HG02642 (cell line): ENCODE results near the gene ROBO1.
"Not testable (repeated sequence)": the region's sequence is repeated elsewhere in the genome, so short reads cannot be mapped to it uniquely, and the experiment has no call there.

Experiments
- ATAC-seq: cut with Tn5 transposase; IDR thresholded peaks from one replicate; pipeline ENCODE4 v1.9.1; 2021; ENCODE audit warnings: mild to moderate bottlenecking; ENCODE audit not compliant: unreplicated experiment, poor library complexity

ROBO1 gene

DNA sequence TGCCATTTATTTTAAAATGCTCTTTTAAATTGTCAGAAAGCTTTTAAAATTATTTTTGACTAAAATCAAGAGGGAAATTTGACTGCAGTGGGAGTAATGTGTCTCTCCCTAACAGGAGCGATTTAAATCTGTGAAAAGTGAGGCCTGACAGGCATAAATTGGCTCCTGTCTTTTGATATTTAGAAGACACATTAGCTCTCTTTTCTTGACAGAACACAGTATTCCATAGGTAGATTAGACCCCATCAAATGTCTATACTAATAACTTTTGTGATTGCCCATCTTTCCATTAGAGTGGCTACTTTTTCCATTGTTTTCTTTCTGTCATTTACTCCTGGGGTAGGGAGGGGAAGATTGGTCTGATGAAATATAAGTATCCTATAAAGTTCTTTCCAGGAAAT, 866.3 kb downstream of the ROBO1 start:
- ATAC-seq = no peak

DNA sequence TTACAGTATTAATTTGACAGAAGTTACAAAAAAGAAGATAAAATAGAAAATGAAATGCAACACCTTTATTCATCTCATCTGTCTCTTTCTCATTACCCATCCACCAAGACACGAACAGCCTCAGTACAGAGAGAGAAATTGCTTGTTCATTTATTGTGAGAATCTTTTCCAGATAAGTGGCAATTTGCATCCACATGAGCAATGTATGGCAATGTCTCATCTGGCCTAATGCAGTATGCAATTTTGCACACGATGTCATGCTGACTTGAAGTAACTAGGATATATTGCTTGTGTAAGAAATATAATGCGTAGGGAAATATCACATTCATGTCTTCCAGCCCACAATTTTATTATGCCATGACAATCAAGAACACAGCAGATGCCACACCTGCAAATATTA, 866.9 kb downstream of the ROBO1 start:
- ATAC-seq = no peak

DNA sequence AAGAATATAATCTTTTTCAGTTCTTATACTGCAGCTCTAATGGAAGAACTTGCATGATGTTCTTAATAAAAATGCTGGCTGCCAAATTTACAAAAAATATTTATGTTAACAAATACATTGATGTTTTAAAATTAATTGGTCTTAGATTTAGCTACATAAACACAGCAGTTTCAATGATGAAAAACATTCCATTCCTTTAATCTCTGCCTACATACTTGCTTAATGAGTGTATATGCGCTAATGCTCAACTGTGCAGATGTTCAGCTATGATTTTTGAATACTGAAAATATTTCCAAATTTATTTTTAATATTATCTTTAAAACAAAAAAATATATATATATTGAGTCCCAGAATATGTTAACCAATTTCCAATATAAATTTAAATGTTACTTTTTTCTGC, 867.4 kb downstream of the ROBO1 start:
- no peak for ATAC-seq

DNA sequence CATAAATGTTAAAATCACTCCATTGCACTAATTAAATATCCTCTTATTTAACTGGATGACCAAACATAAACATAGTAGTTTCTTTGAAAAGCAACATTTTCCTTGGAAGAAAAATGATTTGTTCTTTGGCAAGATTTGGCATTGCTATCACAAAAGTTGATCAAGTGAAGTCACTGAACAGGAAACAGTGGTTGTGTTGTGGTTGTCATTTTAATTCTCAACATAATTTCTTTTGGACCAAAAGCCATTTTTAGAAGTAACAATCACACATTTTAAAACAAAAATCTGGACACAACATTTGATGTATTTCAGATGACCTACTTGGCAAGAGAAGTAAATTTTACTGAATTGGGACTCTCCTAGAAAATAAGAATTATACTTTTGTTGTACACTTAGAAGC, 872.3 kb downstream of the ROBO1 start:
- ATAC-seq = no peak

DNA sequence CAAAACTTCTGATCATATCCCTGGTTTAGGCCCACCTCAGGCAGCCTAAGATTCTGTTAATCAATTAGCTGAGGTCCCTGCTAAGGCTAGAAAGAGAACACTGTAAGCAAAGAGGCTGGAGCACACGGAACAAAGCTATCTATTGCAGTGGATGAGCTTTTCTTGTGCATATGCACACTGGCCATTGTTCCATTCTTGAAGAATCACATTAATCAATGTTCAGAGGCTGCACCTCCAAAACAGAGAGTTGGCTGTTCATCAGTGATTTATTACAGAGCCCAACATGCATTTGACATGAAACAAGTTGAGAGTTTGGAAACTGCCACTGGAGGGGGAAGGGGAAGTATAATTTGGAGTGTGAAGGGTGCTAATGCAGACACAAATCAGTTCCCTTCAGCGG, 873.0 kb downstream of the ROBO1 start:
- ATAC-seq = no peak

DNA sequence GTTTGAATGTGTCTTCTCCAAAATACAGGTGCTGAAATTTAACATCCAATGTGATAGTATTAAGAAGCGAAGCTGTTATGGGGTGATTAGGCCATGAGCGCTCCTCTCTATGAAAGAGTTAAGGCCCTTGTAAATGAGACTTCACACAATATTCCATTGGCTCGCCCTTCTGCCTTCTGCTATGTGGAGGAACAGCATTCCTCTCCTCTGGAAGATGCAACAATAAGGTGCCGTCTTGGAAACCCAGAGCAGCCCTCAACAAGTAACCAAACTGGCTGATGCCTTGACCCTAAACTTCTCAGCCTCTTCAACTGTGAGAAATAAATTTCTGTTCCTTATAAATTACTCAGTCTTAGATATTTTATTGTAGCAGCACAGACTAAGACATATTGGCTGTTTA, 874.6 kb downstream of the ROBO1 start:
- ATAC-seq = no peak

DNA sequence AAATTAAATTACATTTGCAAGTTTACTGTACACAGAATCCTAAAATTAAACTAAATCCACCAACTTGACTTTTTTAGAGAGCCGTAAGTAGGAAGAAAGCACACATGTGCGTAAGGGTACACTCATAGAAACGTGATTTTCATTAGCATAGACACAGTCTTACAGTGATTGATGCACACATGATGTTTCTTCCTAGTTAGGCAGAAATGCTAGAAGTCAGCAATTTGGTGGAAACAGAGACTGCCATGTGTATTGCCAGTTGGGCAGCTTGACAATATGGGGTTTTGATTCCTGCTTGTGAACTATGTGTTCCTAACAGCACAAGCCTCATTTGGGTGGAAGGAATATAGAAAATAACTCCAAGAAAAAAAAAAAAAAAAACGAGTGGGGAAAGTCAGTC, 878.5 kb downstream of the ROBO1 start:
- ATAC-seq = no peak

DNA sequence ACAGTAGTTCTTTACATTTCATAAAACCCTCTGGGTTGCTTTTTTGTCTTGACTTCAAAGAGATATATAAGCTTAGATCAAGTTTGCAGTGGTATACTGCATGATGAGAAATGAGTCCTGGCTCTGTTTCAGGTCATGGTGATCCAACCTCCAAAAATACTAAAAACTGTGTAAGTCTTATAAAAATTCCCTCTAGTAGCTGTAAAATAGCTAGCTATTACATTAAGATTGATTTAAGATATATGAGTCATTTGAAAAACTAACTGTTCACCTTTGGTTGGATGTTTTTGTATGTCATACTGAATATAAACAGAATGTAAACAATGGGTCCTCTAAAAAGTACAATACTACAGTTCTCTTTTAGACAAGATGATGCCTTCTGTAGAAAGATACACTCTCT, 879.2 kb downstream of the ROBO1 start:
- no peak for ATAC-seq

DNA sequence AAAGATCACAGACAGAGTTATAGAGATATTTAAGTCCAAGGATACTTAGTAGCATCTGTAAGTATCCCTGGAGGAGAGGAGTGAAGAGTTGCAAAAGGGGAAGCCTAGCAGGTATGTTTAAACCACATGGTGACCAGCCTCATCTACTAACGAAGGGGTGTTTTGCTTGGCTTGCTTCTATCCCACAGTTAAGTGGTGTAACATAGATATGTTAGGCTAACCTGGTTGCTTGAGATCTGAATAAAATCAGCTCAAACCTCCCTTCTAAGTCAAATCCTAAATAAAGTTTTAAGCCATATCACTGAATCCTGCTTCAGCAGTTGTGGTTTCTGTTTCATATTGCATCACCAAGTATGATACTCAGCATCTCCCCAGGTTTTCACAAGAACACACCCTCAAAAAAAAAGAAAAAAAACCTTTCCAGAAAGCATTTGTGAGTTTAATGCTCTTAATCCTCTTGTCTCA, 880.2 kb downstream of the ROBO1 start:
- no peak for ATAC-seq

DNA sequence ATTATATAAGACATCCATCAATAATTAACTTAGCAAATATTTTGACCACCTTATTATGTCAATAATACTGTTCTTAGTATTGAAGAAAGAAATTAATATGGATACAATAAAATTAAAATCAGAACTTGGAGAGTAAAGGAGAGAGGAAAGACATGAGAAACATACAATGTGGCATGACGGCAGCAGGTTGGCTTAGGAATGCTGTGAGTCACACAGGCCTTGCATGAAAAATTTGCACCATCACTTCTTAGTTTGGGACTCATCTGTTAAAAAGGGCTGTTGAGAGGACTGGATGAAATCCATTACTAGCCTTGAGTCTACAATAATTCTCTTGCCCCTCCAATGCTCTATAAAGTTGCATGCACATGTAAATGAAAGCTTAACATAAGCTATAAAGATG, 880.8 kb downstream of the ROBO1 start:
- ATAC-seq = no peak

DNA sequence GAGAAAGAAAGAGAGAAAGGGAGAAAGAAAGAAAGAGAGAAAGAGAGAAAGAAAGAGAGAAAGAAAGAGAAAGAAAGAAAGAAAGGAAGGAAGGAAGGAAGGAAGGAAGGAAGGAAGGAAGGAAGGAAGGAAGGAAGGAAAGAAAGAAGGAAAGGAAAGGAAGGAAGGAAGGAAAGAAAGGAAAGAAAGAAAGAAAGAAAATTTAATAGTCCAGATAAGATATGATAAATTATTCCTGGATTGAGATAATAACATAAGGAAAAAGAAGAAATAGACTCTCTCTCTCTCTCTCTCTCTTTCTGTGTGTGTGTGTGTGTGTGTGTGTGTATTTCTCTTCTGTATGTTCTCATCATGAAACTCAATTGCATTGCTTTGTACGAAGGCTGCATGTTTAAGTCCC, 883.2 kb downstream of the ROBO1 start:
- not testable (repeated sequence) for ATAC-seq

DNA sequence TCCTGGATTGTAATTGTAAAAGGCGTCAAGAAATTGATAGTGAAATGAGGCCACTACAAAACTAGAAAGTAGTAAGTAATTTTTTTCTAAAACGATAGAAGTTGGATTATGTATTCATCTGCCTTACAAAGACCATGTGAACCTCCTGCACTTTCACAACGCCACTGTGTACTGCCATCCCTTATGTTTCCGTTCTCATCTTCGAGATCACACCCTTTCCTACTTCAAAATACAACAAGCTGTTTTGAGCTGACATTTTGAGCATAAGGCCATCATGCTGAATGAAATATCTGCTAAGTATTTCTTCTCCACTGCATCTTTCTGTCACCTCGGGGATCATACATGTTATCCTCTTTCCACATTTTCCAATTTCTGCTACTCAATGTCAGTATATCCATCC, 885.5 kb downstream of the ROBO1 start:
- no peak for ATAC-seq

DNA sequence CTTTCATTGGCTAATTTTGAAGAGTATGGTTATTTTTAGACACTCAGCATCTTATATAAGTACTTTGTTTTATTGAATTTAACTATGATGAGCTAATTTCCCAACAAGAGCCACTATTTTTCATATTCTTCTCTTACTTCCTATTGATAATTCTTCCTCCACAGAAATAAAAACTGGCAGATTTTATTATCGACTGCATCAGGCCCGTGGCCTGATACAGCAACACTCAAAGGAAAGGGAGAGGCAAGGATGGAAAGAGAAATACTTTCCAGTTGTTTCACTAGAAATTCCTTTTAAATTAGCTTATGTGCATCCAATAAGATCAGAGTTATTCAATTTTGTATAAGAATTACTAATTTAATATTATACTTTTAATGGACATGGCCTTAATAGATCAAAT, 886.3 kb downstream of the ROBO1 start:
- no peak for ATAC-seq

DNA sequence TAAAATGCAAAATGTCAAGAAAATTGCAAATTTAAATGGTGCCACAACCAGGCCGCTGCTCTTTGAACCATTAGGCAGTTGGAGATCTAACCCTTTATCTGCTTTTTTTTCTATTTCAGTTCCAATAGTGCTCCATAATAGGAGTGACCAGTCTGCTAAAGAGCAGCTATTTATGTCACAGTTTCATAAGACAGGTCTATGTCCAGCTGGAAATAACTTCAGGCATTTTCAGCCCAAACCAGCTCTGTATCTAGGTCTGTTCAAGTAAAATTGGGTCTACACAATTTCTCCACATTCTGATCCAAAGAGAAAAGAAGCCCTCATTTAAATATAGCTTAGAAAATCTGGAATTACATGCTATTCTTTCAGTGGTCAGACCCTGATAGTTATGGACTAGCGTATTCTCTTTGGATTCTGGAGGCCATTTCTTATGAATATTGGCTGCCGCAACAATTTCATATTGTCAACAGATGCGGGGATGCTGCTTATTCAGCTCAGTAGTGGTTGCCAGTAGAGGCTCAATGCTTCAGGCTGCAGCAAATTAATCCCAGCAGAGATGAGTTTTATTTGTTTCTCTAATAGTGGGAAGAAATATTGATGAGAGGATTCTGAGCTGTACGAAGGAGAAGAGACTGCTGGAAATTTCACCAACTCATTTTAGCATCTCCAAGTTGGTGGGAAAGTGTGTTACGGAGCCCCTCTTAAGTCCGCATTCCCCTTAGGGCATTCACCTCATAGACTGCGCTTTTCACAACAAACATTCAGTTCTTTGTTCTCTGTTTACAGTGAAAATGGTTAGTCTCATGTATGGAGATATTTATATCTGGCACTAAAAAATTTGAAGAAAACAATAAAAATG, 887.0 kb downstream of the ROBO1 start:
- no peak for ATAC-seq

DNA sequence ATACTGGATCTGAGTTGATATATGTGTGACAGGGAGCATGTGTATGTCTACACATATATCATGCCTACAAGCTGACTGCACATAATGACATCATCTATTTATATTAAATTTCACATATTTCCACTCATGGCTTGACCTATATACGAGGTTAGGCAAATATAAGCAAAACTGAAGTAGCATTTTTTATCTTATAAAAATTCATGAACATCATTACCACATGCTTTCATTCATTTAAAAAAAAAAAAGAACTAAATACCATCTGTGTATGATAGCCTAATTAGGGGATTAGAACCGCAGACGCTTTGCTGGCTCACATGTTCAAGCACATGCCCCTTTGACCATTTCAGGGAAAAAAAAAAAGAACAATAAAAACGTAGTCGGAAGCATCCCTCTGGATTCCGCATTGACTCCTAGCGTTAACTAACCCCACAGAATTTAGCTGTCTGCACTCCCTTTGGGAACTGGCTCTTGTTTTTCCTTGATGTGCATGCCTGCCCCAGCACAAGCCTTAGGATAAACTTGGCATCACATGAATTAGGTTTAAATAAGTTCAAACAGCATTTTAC, 888.4 kb downstream of the ROBO1 start:
- ATAC-seq = no peak

DNA sequence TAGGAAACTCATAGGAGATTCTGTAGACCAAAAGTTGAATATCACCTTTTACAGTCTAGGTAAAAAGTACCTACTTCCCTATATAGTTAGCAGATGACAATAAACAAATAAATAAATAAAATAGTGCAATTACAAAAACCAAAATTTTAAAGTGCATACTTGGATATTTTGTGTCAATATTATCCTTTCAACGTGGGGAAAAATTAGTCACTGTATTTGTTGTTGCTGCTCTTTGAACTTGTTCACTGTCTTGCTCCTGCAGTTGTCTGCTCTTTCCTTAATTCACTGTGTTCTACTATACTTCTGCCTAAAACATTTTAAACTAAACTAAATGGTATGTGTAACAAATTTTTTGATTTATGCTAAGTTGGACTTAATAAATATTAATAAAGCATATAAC, 889.0 kb downstream of the ROBO1 start:
- ATAC-seq = no peak

DNA sequence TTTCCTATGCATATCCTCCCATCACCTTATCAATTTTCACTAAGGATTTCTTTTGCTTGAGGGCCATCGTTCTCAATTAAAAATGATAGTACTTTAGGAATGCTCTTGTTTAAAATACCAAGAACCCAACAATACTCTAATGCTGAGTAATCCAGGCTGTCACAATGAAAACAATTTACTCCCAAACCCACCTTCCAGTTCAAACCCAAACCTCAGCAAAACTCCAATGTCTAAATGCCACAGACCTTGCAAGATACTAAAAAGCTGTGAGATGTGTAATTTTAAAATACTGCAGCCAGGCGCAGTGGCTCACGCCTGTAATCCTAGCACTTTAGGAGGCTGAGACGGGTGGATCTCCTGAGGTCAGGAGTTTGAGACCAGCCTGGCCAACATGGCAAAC, 889.8 kb downstream of the ROBO1 start:
- ATAC-seq = no peak

DNA sequence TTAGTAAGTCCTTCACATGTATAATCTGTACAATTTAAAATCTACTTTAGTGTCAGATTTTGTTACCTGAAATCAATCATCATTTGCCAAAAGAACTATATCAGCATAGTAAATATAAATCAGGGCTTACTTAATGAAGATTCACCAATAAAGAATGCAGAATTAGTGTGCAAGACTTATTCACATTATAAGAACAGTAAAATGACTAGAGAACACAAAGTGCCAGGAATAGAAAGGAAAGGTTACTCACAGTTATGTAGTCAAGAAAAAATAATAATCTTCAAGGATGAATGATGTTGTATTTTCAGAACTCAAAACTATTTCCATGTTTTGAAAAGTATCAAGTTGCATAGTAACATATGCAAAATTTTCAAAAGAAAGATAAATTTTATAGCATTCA, 891.9 kb downstream of the ROBO1 start:
- ATAC-seq = no peak

DNA sequence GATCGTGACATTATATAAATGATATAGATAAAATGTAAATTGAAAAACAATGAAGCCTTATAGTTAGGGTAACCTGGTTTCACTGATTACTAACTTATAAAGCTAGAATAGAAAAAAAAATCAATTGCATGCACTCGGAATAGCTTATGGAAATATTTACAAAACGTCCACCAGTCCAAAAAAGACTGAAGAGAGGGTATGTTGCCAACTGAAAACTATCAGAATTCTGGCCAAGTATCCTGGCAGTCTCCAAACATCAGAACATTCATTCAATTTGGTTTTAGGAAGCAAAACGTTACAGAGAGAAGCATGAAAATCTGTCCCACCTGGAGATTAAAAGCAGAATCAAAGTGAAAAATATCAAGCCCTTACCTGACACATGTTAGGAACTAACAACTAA, 892.4 kb downstream of the ROBO1 start:
- no peak for ATAC-seq

DNA sequence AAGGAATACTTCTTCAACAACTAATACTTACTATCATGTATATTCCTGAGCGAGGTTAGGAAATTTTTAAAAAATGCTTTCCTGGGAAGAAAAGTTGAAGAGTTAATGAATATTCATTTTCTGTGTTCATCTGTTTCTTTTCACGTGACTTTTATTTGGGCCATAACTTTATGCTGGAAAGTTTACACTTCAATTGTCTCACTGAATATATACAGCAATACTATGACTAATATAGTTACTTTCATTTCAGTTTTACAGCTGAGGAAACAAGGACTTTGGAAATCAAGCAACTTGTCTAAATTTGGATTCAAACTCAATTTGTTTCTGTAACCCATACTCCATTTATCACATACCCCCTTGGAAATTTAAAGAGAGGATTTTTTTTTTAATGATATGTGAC, 894.2 kb downstream of the ROBO1 start:
- ATAC-seq = no peak

DNA sequence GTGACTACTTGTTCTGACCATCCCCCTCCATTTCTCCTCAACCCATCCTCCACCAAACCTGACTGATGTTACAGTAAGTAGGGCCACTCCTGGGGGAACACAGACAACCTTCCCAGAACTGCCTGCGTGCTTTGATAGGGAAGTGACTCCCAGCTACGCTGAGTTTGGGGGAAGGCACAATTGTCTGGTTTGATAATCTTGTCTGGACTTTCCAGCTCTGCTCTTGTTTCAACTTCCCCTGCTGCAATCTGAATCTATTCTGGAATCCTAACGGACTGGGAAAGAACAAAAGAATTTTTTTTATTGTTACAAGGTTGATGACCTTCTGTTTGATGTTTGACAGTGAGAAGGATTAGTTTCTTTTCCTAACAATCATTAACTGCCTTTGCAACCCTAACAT, 895.6 kb downstream of the ROBO1 start:
- ATAC-seq = no peak

DNA sequence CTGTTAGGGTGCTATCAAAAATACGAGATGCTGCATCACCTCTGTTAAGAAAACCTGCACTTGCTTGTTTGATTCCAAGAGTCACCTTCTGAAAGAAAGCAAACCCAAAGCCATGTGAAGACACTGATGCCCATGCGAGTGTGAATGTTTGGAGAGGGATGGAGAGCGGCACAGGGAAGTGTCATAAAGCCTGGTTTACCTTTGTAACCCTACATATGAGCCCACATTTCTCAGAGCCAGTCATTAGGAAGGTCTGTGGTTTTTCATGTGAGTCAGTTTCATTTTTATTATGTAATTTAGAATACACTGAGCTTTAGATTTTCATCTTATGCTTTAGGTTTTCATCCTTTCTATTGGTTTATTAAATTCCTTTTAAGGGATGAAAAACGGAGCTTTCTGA, 896.8 kb downstream of the ROBO1 start:
- no peak for ATAC-seq
